Trophoblast cell (in vitro differentiated cells and primary cell): ENCODE results near the gene NFKB2.

ENCODE experiments used
- DNase-seq, 2 donors: peaks; one replicate each; pipeline ENCODE4 v3.0.0-alpha.2; 2016
- H2AFZ ChIP-seq: 2 replicates; pipeline ENCODE4 v1.6.1; 2013; ENCODE audit warnings: low read length, moderate library complexity, mild to moderate bottlenecking; ENCODE audit not compliant: insufficient read depth, poor library complexity
- H2AK5ac ChIP-seq: 2 replicates; pipeline ENCODE4 v1.6.1; 2013; ENCODE audit warnings: mild to moderate bottlenecking, low read length
- H2BK120ac ChIP-seq: 2 replicates; pipeline ENCODE4 v1.6.1; 2013; ENCODE audit warnings: low read length, mild to moderate bottlenecking, moderate library complexity; ENCODE audit not compliant: insufficient read depth, poor library complexity
- H2BK12ac ChIP-seq: 2 replicates; pipeline ENCODE4 v1.6.1; 2013; ENCODE audit warnings: mild to moderate bottlenecking, low read length, moderate library complexity
- H2BK5ac ChIP-seq: 2 replicates; pipeline ENCODE4 v1.6.1; 2013; ENCODE audit warnings: low read length, low read depth, moderate library complexity, mild to moderate bottlenecking; ENCODE audit not compliant: poor library complexity
- H3K14ac ChIP-seq: 2 replicates; pipeline ENCODE4 v1.6.1; 2013; ENCODE audit warnings: mild to moderate bottlenecking, low read length
- H3K18ac ChIP-seq: 2 replicates; pipeline ENCODE4 v1.6.1; 2013; ENCODE audit warnings: mild to moderate bottlenecking, low read length
- H3K23ac ChIP-seq: 2 replicates; pipeline ENCODE4 v1.6.1; 2013; ENCODE audit warnings: low read length
- H3K27ac ChIP-seq: 2 replicates; pipeline ENCODE4 v1.5.1; 2013; ENCODE audit warnings: low read depth, mild to moderate bottlenecking, inconsistent platforms, low read length, moderate library complexity
- H3K27me3 ChIP-seq: 2 replicates; pipeline ENCODE4 v1.6.1; 2013; ENCODE audit warnings: inconsistent platforms, mild to moderate bottlenecking, low read length, moderate library complexity; ENCODE audit not compliant: insufficient read depth
- H3K36me3 ChIP-seq, 2 experiments: 1 replicate in 1 of 2; 2 replicates in 1 of 2; pipeline ENCODE4 v1.6.1; 2013; ENCODE audit warnings: low read length in 2 of 2, mild to moderate bottlenecking in 2 of 2, moderate library complexity in 1 of 2; ENCODE audit not compliant: insufficient read depth in 2 of 2, control insufficient read depth in 1 of 2
- H3K4ac ChIP-seq: 2 replicates; pipeline ENCODE4 v1.6.1; 2013; ENCODE audit warnings: low read depth, mild to moderate bottlenecking, low read length, moderate library complexity
- H3K4me1 ChIP-seq, 2 experiments: 1 replicate in 1 of 2; 2 replicates in 1 of 2; pipeline ENCODE4 v1.6.1; 2013; ENCODE audit warnings: low read length in 2 of 2, mild to moderate bottlenecking in 2 of 2, moderate library complexity in 1 of 2; ENCODE audit not compliant: insufficient read depth in 2 of 2, control insufficient read depth in 1 of 2
- H3K4me2 ChIP-seq: 2 replicates; pipeline ENCODE4 v1.6.1; 2013; ENCODE audit warnings: inconsistent platforms, mild to moderate bottlenecking, low read length, moderate library complexity
- H3K4me3 ChIP-seq: 2 replicates; pipeline ENCODE4 v1.5.1; 2013; ENCODE audit warnings: mild to moderate bottlenecking, low read depth, low read length, inconsistent platforms
- H3K79me1 ChIP-seq: one replicate; pipeline ENCODE4 v1.6.1; 2013; ENCODE audit warnings: low read length
- H3K79me2 ChIP-seq: 2 replicates; pipeline ENCODE4 v1.6.1; 2013; ENCODE audit warnings: low read length, mild to moderate bottlenecking; ENCODE audit not compliant: control insufficient read depth, insufficient read depth, poor library complexity
- H3K9ac ChIP-seq: 2 replicates; pipeline ENCODE4 v1.6.1; 2013; ENCODE audit warnings: mild to moderate bottlenecking, low read length
- H3K9me3 ChIP-seq: 2 replicates; pipeline ENCODE4 v1.6.1; 2013; ENCODE audit warnings: low read depth, mild to moderate bottlenecking, control low read depth, inconsistent platforms, low read length; ENCODE audit not compliant: insufficient read depth
- H4K12ac ChIP-seq: 2 replicates; pipeline ENCODE4 v1.6.1; 2013; ENCODE audit warnings: low read depth, mild to moderate bottlenecking, low read length, moderate library complexity
- H4K8ac ChIP-seq: 2 replicates; pipeline ENCODE4 v1.6.1; 2013; ENCODE audit warnings: low read depth, mild to moderate bottlenecking, low read length, moderate library complexity
- H4K91ac ChIP-seq: one replicate; pipeline ENCODE4 v1.6.1; 2013; ENCODE audit warnings: low read depth, mild to moderate bottlenecking, low read length, moderate library complexity
- WGBS: extraction: QIAGEN DNeasy Blood & Tissue Kit; methylation state at CpG from one replicate; pipeline ENCODE4 v1.1.7; 2013; ENCODE audit warnings: missing lambda C conversion rate; ENCODE audit not compliant: insufficient read length, insufficient coverage; ENCODE audit errors: extremely low coverage; 5-methylcytosine and 5-hydroxymethylcytosine counted together

Gene NFKB2

DNA sequence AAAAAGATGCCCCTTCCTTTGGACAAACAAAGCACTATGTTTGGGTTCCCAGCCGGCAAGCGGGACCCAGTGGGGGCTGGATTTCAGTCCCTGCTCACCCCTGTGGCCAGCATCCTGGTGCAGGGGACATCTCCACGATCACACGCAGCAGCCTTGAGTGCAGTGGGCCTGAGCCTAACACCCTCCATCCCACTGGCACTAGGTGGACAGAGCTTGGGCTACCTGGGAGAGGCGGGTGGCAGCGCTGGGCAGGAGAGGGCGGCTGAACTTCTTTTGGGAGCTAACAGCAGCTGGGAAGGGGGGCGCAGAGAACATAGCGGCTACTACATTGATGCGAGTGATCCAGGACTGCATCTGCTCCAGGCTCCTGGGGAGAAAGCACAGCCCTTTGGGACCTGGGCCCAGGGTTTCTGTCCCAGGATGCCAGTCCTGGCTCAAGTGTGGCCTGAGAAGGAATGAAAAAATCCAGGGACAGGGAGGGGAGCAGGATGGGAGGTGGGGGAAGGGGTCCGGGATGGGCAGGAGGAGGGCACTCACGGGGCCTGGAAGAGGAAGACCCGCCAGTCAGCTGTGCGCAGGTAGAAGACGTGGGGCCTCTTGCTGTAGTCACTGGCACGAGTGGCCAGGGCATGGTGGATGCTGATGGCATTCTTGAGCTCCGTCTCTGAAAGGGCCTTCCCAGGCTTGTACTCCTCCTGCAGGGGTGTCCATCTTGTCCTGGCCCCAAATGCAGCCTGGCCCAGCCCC is 9.0 kb downstream of the NFKB2 start:
- H3K9me3 ChIP-seq: peaks cover 6% of the 10 kb centered on the region
- no peak for DNase-seq
- no peak overlapping the region for H4K12ac ChIP-seq
- H4K91ac ChIP-seq: no peak overlapping the region
- peaks cover 14 to 19% of the 10 kb centered on the region in 2 experiments for H3K36me3 ChIP-seq
- H3K4me1 ChIP-seq: peaks cover 23 to 29% of the 10 kb centered on the region in 2 experiments
- no peak overlapping the region for H2BK120ac ChIP-seq
- no peak overlapping the region for H3K18ac ChIP-seq
- H4K8ac ChIP-seq: no peak overlapping the region
- no CpG with 5 or more reads among the region's 17 CpGs for WGBS
- no peak overlapping the region for H3K23ac ChIP-seq
- H3K27ac ChIP-seq: no peak overlapping the region
- peaks cover 2% of the 10 kb centered on the region for H3K79me2 ChIP-seq
- peaks cover 17% of the 10 kb centered on the region for H3K79me1 ChIP-seq
- H2BK12ac ChIP-seq: no peak overlapping the region
- no peak overlapping the region for H3K4ac ChIP-seq
- no peak overlapping the region for H3K4me3 ChIP-seq
- H3K9ac ChIP-seq: no peak overlapping the region
- no peak overlapping the region for H2BK5ac ChIP-seq
- H2AK5ac ChIP-seq: no peak overlapping the region
- H2AFZ ChIP-seq: no peak overlapping the region
- no peak overlapping the region for H3K14ac ChIP-seq
- H3K27me3 ChIP-seq: peaks cover 19% of the 10 kb centered on the region
- no peak overlapping the region for H3K4me2 ChIP-seq

- Histone ChIP-seq H3K4me2 (no peak overlapping the region), H3K14ac (no peak overlapping the region), H2BK5ac (no peak overlapping the region), H4K12ac (no peak overlapping the region), H3K27me3 (peaks cover 26% of the 10 kb centered on the region), H4K8ac (no peak overlapping the region), H3K9me3 (peaks cover 5% of the 10 kb centered on the region), H3K79me1 (peaks cover 14% of the 10 kb centered on the region), H2BK12ac (no peak overlapping the region), H3K27ac (no peak overlapping the region), H3K4me3 (no peak overlapping the region), H2AK5ac (no peak overlapping the region), H4K91ac (no peak overlapping the region), H3K79me2 (peaks cover 2% of the 10 kb centered on the region), H3K36me3 (peaks cover 9 to 16% of the 10 kb centered on the region in 2 experiments), H3K18ac (no peak overlapping the region), H3K23ac (no peak overlapping the region), H3K4ac (no peak overlapping the region), H2BK120ac (no peak overlapping the region), H3K9ac (no peak overlapping the region), H2AFZ (no peak overlapping the region), H3K4me1 (peaks cover 18 to 23% of the 10 kb centered on the region in 2 experiments)
- no peak for DNase-seq
- WGBS: no CpG with 5 or more reads among the region's 19 CpGs
These were observed 9.6 kb downstream of the NFKB2 start for GRCh38 chr10:102405108-102405571.

- no peak overlapping the region for H3K4me3 ChIP-seq
- no peak overlapping the region for H3K14ac ChIP-seq
- DNase-seq: no peak
- no peak overlapping the region for H2BK12ac ChIP-seq
- peaks cover 4% of the 10 kb centered on the region for H3K9me3 ChIP-seq
- peaks cover 14% of the 10 kb centered on the region for H3K79me1 ChIP-seq
- H2BK120ac ChIP-seq: no peak overlapping the region
- no peak overlapping the region for H3K4ac ChIP-seq
- no peak overlapping the region for H3K9ac ChIP-seq
- peaks cover 30% of the 10 kb centered on the region for H3K27me3 ChIP-seq
- no peak overlapping the region for H2BK5ac ChIP-seq
- H3K4me1 ChIP-seq: peaks cover 19 to 26% of the 10 kb centered on the region in 2 experiments
- no peak overlapping the region for H2AK5ac ChIP-seq
- no peak overlapping the region for H4K8ac ChIP-seq
- H3K27ac ChIP-seq: no peak overlapping the region
- no peak overlapping the region for H3K18ac ChIP-seq
- H3K36me3 ChIP-seq: peaks cover 5 to 11% of the 10 kb centered on the region in 2 experiments
- no peak overlapping the region for H4K12ac ChIP-seq
- peaks cover 2% of the 10 kb centered on the region for H3K79me2 ChIP-seq
- no peak overlapping the region for H3K23ac ChIP-seq
- WGBS: no CpG with 5 or more reads among the region's 6 CpGs
- H4K91ac ChIP-seq: no peak overlapping the region
- no peak overlapping the region for H2AFZ ChIP-seq
- H3K4me2 ChIP-seq: no peak overlapping the region
These were observed 10.1 kb downstream of the NFKB2 start for GRCh38 chr10:102405632-102406031.

GRCh38 chr10:102406815-102407214 is 11.3 kb downstream of the NFKB2 start:
- Histone ChIP-seq H2BK12ac (no peak overlapping the region), H3K9me3 (peaks cover 6% of the 10 kb centered on the region), H3K18ac (no peak overlapping the region), H3K79me2 (peaks cover 2% of the 10 kb centered on the region), H3K27ac (no peak overlapping the region), H2AFZ (no peak overlapping the region), H4K91ac (no peak overlapping the region), H3K23ac (no peak overlapping the region), H3K14ac (no peak overlapping the region), H4K12ac (no peak overlapping the region), H3K79me1 (peaks cover 5% of the 10 kb centered on the region), H3K9ac (no peak overlapping the region), H3K4me1 (peaks cover 12 to 20% of the 10 kb centered on the region in 2 experiments), H2AK5ac (no peak overlapping the region), H2BK120ac (no peak overlapping the region), H3K4me2 (no peak overlapping the region), H3K4me3 (no peak overlapping the region), H3K4ac (no peak overlapping the region), H3K36me3 (peaks cover 0 to 2% of the 10 kb centered on the region in 2 experiments), H4K8ac (no peak overlapping the region), H2BK5ac (no peak overlapping the region), H3K27me3 (peaks cover 42% of the 10 kb centered on the region)
- no peak for DNase-seq
- no CpG with 5 or more reads among the region's 2 CpGs for WGBS
